Memory B cell (primary cell): ENCODE data around the gene EPC2.
A peak's percentile ranks its signal among the peaks of the same experiment; 100 is the strongest.
"Not testable (repeated sequence)": the region's sequence is repeated elsewhere in the genome, so short reads cannot be mapped to it uniquely, and the experiment has no call there.

Experiments
- ATAC-seq: fragments of 150-1000 bp; cut with Tn5 transposase; 2 replicates; pipeline ENCODE4 v1.10.0; 2021; ENCODE audit warnings: low read depth, mild to moderate bottlenecking, moderate library complexity
- DNase-seq, 2 donors: peaks; one replicate each; pipeline ENCODE4 v3.0.0; 2022; ENCODE audit warnings: low spot score in 2 of 2
- H3K27ac Mint-ChIP-seq: one replicate; pipeline ENCODE4 v1.8.0; 2022; ENCODE audit warnings: mild to moderate bottlenecking, moderate library complexity, mixed read lengths
- H3K27me3 Mint-ChIP-seq: one replicate; pipeline ENCODE4 v1.8.0; 2022; ENCODE audit warnings: mixed read lengths
- H3K36me3 Mint-ChIP-seq: one replicate; pipeline ENCODE4 v1.8.0; 2022; ENCODE audit warnings: mild to moderate bottlenecking, mixed read lengths
- H3K4me1 Mint-ChIP-seq: one replicate; pipeline ENCODE4 v1.8.0; 2022; ENCODE audit warnings: mixed read lengths
- H3K4me3 Mint-ChIP-seq: one replicate; pipeline ENCODE4 v1.8.0; 2022; ENCODE audit warnings: mild to moderate bottlenecking, moderate library complexity, mixed read lengths
- H3K9me3 Mint-ChIP-seq: one replicate; pipeline ENCODE4 v1.8.0; 2022; ENCODE audit warnings: mixed read lengths

Gene EPC2

DNA sequence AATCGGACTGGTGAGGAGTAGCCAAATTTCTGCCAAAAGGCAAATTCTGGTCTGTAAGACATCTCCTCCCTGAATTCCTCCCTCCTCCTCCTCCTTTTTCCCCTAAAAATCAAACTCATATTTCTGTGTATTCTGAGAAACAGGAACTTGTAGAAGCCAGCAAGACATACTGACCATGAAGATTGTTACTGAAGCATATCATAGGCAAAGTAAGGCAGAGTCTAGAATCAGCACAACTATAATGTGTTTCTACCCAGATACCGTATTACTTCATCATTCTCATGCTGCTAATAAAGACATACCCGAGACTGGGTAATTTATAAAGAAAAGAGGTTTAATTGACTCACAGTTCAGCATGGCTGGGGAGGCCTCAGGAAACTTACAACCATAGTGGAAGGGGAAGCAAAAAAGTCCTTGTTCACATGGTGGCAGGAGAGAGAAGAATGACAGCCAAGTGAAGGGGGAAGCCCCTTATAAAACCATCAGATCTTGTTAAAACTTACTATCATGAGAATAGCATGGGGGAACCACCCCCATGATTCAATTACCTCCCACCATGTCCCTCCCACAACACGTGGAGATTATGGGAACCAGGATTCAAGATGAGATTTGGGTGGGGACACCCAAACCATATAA is 24.9 kb upstream of the EPC2 start:
- peaks cover 17% of the 10 kb centered on the region for H3K4me1 Mint-ChIP-seq
- H3K27ac Mint-ChIP-seq: peak overlapping the region; percentile 79
- peak; percentile 81 for ATAC-seq
- peak overlapping the region; percentile 14 for H3K4me3 Mint-ChIP-seq
- no peaks in the 10 kb centered on the region for H3K9me3 Mint-ChIP-seq
- peaks cover 4% of the 10 kb centered on the region for H3K27me3 Mint-ChIP-seq
- peak in 1 of 2 donors; percentile 6 for DNase-seq
- no peaks in the 10 kb centered on the region for H3K36me3 Mint-ChIP-seq

DNA sequence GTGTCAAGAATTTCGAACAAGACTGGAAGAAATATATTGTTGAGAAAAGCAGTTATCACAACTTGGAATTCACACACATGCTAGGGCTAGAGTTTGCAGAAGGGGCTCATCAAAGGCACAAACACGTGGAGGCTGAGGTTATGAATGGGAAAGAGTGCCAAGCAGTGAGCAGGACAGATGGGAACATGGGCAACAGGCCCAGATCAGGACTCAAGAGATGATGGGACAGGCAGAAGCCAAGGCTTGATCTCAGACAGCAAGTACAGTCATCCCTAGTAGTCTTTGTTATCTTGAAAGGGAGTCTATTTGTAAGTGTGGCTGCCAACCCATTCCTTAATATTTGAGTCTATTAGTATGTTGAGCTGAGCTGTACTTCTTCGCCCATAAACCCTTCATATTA is 22.2 kb upstream of the EPC2 start:
- no peak for ATAC-seq
- Mint-ChIP-seq H3K4me1 (peaks cover 15% of the 10 kb centered on the region), H3K27me3 (peaks cover 8% of the 10 kb centered on the region), H3K36me3 (no peaks in the 10 kb centered on the region), H3K27ac (no peak overlapping the region), H3K4me3 (no peak overlapping the region), H3K9me3 (no peaks in the 10 kb centered on the region)
- DNase-seq: no peak

DNA sequence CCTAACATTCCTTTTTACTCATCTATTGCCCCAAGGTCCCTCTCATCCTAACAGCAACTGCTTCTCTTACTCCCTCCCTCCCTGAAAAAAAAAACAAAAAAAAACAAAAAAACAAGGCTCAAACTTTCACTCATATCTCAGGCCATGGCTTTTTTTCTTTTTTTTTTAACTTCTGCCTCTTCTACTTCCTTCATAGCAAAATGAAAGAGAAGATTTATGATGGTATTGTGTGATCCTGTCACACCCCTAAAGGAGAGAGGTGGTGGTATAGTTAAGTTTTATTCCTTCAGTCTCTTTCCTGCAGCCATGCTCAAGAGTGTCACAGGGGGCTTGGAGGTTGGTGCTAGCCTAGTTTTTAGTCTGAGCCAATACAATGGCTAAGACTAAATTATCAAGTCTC is 21.5 kb upstream of the EPC2 start:
- Mint-ChIP-seq H3K27me3 (peaks cover 8% of the 10 kb centered on the region), H3K4me1 (peaks cover 15% of the 10 kb centered on the region), H3K36me3 (no peaks in the 10 kb centered on the region), H3K4me3 (no peak overlapping the region), H3K27ac (no peak overlapping the region), H3K9me3 (no peaks in the 10 kb centered on the region)
- ATAC-seq: no peak
- DNase-seq: no peak

DNA sequence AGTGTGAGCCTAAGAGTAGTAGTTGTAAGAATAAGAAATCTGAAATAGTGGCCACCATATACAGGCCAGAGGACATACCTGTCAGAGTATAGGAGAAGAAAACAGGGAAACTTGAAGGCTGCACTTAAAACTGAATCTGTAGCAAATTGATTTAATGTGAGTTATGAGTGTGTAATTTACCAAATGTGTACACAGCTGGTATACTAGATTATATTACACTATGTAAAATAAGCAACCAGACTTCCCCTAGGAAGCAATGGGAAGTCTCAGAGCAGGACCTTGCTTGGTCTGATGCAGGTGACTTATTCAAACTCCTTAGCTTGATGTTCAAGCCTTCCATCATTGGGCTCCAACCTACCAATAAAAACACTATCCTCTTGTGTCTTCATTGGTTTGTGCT is 17.3 kb upstream of the EPC2 start:
- H3K36me3 Mint-ChIP-seq: no peaks in the 10 kb centered on the region
- no peak for DNase-seq
- no peaks in the 10 kb centered on the region for H3K9me3 Mint-ChIP-seq
- H3K4me1 Mint-ChIP-seq: peaks cover 2% of the 10 kb centered on the region
- ATAC-seq: no peak
- H3K27ac Mint-ChIP-seq: no peak overlapping the region
- peaks cover 10% of the 10 kb centered on the region for H3K27me3 Mint-ChIP-seq
- no peak overlapping the region for H3K4me3 Mint-ChIP-seq

DNA sequence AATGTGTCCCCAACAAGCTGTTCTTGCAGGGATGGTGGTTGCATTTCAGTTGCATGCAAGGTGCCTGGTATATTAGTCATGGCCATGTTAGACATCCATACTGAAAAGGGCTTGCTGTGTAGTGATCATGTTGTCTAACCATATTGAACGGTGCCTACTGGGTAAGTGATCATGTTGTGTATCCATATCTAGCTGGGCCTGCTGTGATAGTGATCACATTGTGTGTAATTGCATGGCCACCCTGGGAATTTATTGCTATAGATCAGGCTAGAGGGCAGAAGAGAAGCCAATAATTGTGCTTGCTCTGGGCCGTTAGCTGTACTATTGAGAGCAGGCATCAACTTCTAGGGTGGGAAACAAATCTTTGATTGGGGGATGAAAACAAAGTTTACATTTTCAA is 9.8 kb upstream of the EPC2 start:
- no peak overlapping the region for H3K4me3 Mint-ChIP-seq
- H3K4me1 Mint-ChIP-seq: peaks cover 2% of the 10 kb centered on the region
- H3K9me3 Mint-ChIP-seq: no peaks in the 10 kb centered on the region
- no peak overlapping the region for H3K27ac Mint-ChIP-seq
- DNase-seq (no peak), ATAC-seq (no peak)
- peaks cover 2% of the 10 kb centered on the region for H3K27me3 Mint-ChIP-seq
- no peaks in the 10 kb centered on the region for H3K36me3 Mint-ChIP-seq

DNA sequence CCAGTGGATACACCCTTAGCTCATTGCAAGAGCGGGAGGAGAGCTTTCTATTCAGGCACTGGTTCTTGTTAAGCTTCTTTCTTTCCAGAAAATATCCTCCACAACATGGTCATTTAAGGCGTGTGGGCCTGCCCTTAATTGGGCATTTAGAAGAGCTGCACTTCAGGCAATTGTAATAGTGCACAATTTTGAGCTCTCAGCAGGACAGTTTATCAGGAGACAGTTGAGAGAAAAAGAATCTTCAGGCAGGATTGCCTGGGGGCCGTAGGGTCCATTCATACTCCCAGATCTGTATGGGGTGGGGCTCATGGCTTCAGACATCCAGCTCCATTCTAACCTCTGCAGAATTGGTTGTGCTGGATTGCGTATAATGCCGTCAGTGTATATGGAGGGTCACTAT is 6.0 kb upstream of the EPC2 start:
- peaks cover 7% of the 10 kb centered on the region for H3K4me1 Mint-ChIP-seq
- H3K27ac Mint-ChIP-seq: no peak overlapping the region
- H3K4me3 Mint-ChIP-seq: no peak overlapping the region
- no peak for ATAC-seq
- no peaks in the 10 kb centered on the region for H3K9me3 Mint-ChIP-seq
- H3K36me3 Mint-ChIP-seq: no peaks in the 10 kb centered on the region
- H3K27me3 Mint-ChIP-seq: no peaks in the 10 kb centered on the region
- no peak for DNase-seq

DNA sequence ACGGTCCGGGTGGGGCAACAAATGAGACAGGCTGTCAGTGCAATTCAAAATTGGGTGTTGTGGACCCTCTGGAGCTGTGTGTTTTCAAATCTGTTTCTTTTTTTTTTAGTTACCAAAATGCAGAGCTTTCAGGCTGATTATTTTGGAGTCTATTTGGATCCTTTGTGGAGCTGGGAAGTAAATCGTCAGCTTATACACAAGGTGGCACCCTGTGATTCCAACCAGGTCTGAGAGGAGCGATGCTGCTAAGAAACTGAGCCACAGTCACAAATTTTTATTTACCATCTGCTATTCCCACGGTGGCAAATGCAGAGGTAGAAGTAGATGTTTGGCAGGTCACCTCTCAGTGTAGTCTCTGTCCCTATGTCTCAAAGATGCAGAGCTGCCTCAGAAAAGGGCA is 3.8 kb upstream of the EPC2 start:
- no peaks in the 10 kb centered on the region for H3K36me3 Mint-ChIP-seq
- no peak overlapping the region for H3K4me3 Mint-ChIP-seq
- H3K4me1 Mint-ChIP-seq: peaks cover 12% of the 10 kb centered on the region
- no peak for ATAC-seq
- H3K9me3 Mint-ChIP-seq: no peaks in the 10 kb centered on the region
- H3K27me3 Mint-ChIP-seq: no peaks in the 10 kb centered on the region
- no peak overlapping the region for H3K27ac Mint-ChIP-seq
- no peak for DNase-seq

DNA sequence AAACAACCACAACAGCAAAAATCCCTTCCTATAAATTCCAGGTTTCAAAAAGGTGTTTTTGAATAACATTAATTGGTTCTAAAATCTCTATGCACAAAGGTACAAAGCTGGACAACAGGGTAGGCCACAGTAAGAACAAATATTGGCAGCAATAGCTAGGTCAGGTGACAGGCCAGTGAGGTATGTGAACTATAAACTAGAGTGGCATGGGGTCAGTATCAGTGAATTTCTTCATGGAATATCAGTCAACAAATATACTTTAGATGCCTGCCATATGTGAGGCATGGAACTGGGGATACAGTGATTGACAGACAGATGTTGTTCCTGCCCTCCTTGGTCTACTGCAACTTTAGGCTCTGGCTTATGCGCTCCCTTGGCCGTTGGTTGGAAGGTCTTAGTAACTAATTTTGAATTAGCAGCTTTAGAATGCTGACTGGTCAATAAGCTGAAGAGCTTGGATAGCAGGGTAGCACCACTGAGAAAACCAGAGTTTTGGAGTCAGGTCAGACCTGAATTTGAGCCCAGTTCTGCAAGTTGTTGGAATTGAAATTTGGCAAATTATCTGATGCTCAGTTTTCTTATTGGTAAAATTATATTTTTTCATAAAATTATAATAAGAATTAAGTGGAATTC is 2.3 kb upstream of the EPC2 start:
- Mint-ChIP-seq H3K27me3 (no peaks in the 10 kb centered on the region), H3K4me1 (peaks cover 14% of the 10 kb centered on the region), H3K27ac (no peak overlapping the region), H3K36me3 (no peaks in the 10 kb centered on the region), H3K9me3 (no peaks in the 10 kb centered on the region), H3K4me3 (no peak overlapping the region)
- ATAC-seq (no peak), DNase-seq (no peak)

DNA sequence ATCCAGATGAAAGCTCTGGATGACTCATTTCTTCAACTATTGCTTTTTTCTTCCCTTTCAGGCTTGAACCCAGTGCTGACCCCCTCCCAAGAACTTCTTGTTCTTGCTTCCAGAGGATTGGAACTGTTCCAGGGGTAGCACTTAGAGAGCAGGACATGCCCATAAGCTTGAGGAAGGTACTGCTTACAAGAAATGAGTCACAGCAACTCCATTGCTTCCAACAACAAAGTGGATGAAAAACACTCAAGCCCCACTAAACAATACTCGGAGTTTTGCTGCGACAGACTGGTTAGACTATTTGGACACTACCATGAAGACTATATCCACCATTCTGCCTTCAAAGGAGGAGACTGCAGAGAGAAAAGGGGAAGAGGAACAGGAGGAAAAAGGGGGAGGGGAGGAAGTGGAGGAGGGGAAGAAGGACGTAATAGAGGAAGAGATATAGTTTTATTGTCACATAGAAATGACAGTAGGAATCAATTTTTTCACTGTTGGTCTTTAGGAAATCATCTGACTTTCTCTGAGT is 1.6 kb upstream of the EPC2 start:
- no peaks in the 10 kb centered on the region for H3K36me3 Mint-ChIP-seq
- no peak for ATAC-seq
- no peak overlapping the region for H3K27ac Mint-ChIP-seq

DNA sequence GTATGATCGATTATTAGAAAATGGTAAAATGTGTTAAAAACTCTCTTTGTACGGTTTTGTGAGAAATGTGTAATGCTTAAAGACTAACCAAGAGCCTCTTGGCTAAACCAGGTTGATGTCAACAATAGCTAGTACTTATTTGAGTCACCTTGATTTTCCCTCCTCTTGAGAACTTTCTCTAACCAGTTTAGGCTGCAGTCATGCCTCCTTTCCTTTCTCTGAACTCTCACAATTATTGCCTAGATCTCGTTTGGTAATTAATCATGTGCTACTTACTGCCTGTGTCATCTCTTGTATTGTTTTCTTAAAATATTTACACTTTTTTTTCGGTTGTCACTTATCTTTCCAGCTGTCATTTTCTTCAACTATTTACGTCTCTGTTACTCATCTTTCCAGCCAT is 1.1 kb upstream of the EPC2 start:
- Mint-ChIP-seq H3K4me3 (peak overlapping the region; percentile 98), H3K4me1 (peaks cover 14% of the 10 kb centered on the region), H3K9me3 (no peaks in the 10 kb centered on the region), H3K27me3 (no peaks in the 10 kb centered on the region), H3K27ac (no peak overlapping the region), H3K36me3 (no peaks in the 10 kb centered on the region)
- DNase-seq (no peak), ATAC-seq (no peak)

More for the DNA sequence above, 1.6 kb upstream of the EPC2 start:
- H3K4me1 Mint-ChIP-seq: peaks cover 14% of the 10 kb centered on the region
- H3K27me3 Mint-ChIP-seq: no peaks in the 10 kb centered on the region
- peak overlapping the region; percentile 61 for H3K4me3 Mint-ChIP-seq
- no peak for DNase-seq
- H3K9me3 Mint-ChIP-seq: no peaks in the 10 kb centered on the region

DNA sequence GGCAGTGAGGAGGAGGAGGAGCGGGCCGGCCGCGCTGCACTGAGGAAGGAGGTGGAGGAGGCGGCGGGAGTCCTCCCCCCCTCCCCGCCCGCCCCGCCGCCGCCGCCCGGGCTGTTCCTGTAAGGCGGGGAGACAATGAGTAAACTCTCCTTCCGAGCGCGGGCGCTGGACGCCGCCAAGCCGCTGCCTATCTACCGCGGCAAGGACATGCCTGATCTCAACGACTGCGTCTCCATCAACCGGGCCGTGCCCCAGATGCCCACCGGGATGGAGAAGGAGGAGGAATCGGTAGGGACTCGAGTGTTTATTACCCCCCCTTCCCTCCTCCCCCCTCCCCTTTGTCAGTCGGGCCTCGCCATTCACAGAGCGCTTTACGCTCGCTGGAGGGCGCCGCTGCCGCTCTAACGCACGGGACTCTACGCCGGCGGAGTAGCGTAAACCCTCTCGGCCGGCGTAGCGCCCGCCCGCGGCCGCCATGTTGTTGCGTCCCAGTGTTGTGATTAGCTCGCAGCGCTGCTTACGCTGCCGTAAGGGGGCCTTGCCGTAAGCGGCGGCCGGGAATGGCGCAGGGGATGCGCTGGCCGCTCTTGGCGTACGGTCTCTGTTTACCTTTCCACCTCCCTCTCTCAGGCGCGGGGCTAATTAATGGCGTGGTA is 460 bp downstream of the EPC2 start:
- Mint-ChIP-seq H3K4me1 (peaks cover 26% of the 10 kb centered on the region), H3K27ac (peak overlapping the region; percentile 99), H3K27me3 (no peaks in the 10 kb centered on the region), H3K9me3 (no peaks in the 10 kb centered on the region), H3K36me3 (peaks cover 2% of the 10 kb centered on the region), H3K4me3 (peak overlapping the region; percentile 98)
- DNase-seq (peak; percentile 97), ATAC-seq (peak; percentile 57)

DNA sequence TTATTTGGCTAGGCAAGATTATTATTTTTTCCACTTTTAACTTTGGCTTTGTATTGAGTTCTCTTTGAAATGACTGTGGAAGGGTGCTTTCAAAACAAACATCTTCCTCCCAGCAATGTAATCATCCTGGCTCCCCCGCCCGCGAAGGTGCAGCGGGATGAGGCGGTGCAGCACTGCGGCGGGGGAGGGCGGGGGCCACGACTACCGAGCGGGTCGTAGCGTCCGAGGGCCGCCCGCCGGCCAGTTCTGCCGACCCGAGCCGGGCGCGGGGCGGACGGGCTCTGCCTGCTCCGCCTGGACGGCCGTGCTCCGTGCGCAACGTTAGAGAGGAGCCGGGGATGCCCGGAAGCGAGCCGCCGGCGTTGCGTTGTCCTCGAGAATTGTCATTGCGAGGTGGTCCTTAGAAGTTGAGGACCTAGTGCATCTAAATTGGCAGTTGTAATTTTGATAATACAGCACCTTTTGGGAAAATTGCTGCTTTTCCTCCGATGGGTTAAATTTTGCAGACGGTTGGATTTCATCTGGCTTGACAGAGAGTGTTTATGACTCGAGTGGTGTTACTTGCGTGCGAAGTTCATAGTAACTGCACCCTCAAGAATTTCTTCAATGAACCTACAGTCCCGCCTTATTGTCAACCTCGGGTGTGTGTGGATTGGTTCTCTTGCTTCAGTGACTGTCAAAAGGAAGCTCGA is 1.1 kb downstream of the EPC2 start:
- peak; percentile 58 to 65 for DNase-seq
- H3K4me3 Mint-ChIP-seq: peak overlapping the region; percentile 98
- no peaks in the 10 kb centered on the region for H3K27me3 Mint-ChIP-seq
- no peaks in the 10 kb centered on the region for H3K9me3 Mint-ChIP-seq
- H3K4me1 Mint-ChIP-seq: peaks cover 28% of the 10 kb centered on the region
- peak overlapping the region; percentile 99 for H3K27ac Mint-ChIP-seq
- peaks cover 2% of the 10 kb centered on the region for H3K36me3 Mint-ChIP-seq
- ATAC-seq: peak; percentile 63

DNA sequence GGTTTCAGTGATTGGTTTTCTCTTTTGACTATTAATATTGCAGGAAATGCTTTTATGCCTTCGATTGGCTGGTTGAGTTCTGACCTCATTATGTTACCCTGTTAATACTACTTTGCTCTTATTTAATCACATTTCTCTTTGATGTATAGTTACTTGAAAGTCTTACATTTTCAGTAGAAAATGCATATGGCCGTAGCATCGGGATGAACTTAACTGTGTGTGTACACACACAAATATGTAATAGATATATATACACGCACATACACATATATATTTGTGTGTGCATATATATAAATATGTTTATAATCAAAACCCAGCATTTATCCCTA is 1.6 kb downstream of the EPC2 start:
- peaks cover 33% of the 10 kb centered on the region for H3K4me1 Mint-ChIP-seq
- no peaks in the 10 kb centered on the region for H3K27me3 Mint-ChIP-seq
- peak overlapping the region; percentile 99 for H3K27ac Mint-ChIP-seq
- H3K36me3 Mint-ChIP-seq: peaks cover 2% of the 10 kb centered on the region
- no peak for ATAC-seq
- H3K9me3 Mint-ChIP-seq: no peaks in the 10 kb centered on the region
- peak overlapping the region; percentile 98 for H3K4me3 Mint-ChIP-seq
- DNase-seq: no peak

DNA sequence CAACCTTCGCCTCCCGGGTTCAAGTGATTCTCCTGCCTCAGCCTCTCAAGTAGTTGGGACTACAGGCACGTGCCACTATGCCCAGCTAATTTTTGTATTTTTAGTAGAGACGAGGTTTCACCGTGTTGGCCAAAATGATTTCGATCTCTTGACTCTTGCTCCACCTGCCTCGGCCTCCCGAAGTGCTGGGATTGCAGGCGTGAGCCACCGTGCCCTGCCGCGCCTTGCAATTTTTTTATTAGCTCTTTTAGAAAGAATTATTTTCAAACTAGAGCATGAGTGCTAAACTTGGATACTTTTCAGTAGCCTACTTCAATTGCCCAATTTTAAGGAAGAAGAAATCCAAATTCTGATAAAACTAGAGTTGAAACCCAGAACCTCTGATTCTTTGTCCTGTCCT is 3.2 kb downstream of the EPC2 start:
- H3K9me3 Mint-ChIP-seq, H3K27me3 Mint-ChIP-seq, H3K36me3 Mint-ChIP-seq, DNase-seq, ATAC-seq, H3K4me3 Mint-ChIP-seq, H3K27ac Mint-ChIP-seq: not testable (repeated sequence)
- H3K4me1 Mint-ChIP-seq: peaks cover 47% of the 10 kb centered on the region
